DND-41 (cell line): ENCODE data around the gene CDPF1.

Source experiments
- ATAC-seq: fragments of 200-7000 bp; cut with Tn5 transposase; 3 replicates; pipeline ENCODE4 v1.9.1; 2021; ENCODE audit warnings: low read depth; ENCODE audit not compliant: insufficient read depth
- DNase-seq: peaks from one replicate; pipeline ENCODE4 v3.0.0-alpha.2; 2020
- H2AFZ ChIP-seq: 2 replicates; pipeline ENCODE4 v1.6.0; 2012; ENCODE audit warnings: low read depth, low read length
- H3K27ac ChIP-seq: 2 replicates; pipeline ENCODE4 v1.5.1; 2012; ENCODE audit warnings: low read length, inconsistent platforms
- H3K27me3 ChIP-seq: fragments of 200-600 bp; sonication (generic); 2 replicates; pipeline ENCODE4 v1.6.0; 2012; ENCODE audit warnings: low read length, mild to moderate bottlenecking, inconsistent platforms; ENCODE audit not compliant: insufficient read depth, poor library complexity
- H3K36me3 ChIP-seq: 2 replicates; pipeline ENCODE4 v1.5.1; 2012; ENCODE audit warnings: low read length, inconsistent platforms; ENCODE audit not compliant: insufficient read depth
- H3K4me1 ChIP-seq: 2 replicates; pipeline ENCODE4 v1.5.1; 2012; ENCODE audit warnings: mild to moderate bottlenecking, low read length; ENCODE audit not compliant: insufficient read depth
- H3K4me2 ChIP-seq: 2 replicates; pipeline ENCODE4 v1.6.0; 2012; ENCODE audit warnings: mild to moderate bottlenecking, moderate library complexity, low read length, inconsistent platforms; ENCODE audit not compliant: insufficient read depth
- H3K4me3 ChIP-seq, 2 experiments: fragments of 200-600 bp in 1 of 2; shearing (Covaris generic) in 1 of 2; 2 replicates each; pipeline ENCODE4 v1.5.1; 2012 to 2016; ENCODE audit warnings: inconsistent platforms in 2 of 2, low read length in 2 of 2, mild to moderate bottlenecking in 2 of 2, low read depth in 1 of 2, moderate library complexity in 1 of 2
- H3K79me2 ChIP-seq: 2 replicates; pipeline ENCODE4 v1.6.0; 2012; ENCODE audit warnings: low read length, inconsistent platforms; ENCODE audit not compliant: insufficient read depth
- H3K9ac ChIP-seq: 2 replicates; pipeline ENCODE4 v1.6.0; 2012; ENCODE audit warnings: low read depth, mild to moderate bottlenecking, inconsistent platforms, low read length, moderate library complexity
- H3K9me3 ChIP-seq: 2 replicates; pipeline ENCODE4 v1.5.1; 2012; ENCODE audit warnings: low read length, moderate library complexity, mild to moderate bottlenecking, inconsistent platforms; ENCODE audit not compliant: insufficient read depth, severe bottlenecking
- H4K20me1 ChIP-seq: 2 replicates; pipeline ENCODE4 v1.6.0; 2012; ENCODE audit warnings: low read length; ENCODE audit not compliant: insufficient read depth
- CTCF ChIP-seq: IDR thresholded peaks from 2 replicates; pipeline ENCODE4 v1.5.1; 2012; ENCODE audit warnings: borderline replicate concordance, low read length, moderate library complexity, mild to moderate bottlenecking; ENCODE audit not compliant: poor library complexity, severe bottlenecking; ENCODE audit errors: extremely low read depth
- EZH2 ChIP-seq: IDR thresholded peaks from 3 replicates; pipeline ENCODE4 v1.6.1; 2012; ENCODE audit warnings: borderline replicate concordance, low read depth, mild to moderate bottlenecking, moderate library complexity, low read length, inconsistent platforms; ENCODE audit not compliant: severe bottlenecking

The CDPF1 gene

DNA sequence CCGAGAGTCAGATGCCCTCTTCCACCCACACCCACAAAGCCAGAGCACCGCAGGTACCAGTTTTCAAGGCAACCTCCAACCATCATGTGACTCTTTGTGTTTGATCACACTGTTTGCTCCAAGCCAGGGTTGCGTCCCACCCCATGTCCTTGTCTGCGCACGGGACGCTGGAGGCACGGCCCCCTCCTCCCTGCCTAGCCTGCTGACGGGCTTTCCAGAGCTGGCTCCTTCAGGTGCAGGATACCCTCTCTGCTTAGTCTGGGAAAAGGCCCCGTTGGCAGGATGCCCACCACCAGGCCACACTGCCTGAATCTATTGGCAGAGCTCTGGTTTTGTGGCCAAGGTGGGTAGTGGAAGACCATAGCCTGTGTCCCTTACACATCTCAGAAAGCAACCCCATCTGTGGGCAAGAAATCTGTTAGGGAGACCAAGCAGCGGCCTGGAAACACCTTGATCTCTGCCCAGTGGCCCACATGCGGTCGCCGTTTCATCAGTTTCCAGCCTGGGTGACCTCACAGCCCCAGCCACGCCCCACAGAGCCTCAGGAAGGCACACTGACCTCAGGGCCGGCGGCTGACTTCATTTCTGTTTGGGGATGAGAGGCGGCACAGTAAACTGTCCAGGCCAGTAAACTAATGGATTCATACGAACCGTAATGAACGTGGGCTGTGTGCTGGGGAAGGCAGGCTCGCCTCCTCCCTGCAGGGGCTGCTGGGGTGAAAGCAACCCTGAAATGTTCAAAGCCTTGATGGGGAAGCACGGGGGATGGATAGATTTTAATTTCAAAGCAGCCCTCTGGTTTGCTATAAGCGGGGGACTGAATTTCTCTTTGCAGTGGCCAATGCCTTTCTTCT, 25.8 kb downstream of the CDPF1 start:
- peaks cover 48% of the 10 kb centered on the region for H3K36me3 ChIP-seq
- no peaks in the 10 kb centered on the region for H3K9me3 ChIP-seq
- 0 out of 2 replicates have a peak, but pooled peaks cover 3% of the 10 kb centered on the region for H3K4me1 ChIP-seq
- no peak overlapping the region for H3K4me3 ChIP-seq
- H3K27ac ChIP-seq, result peak overlapping the region; percentile 25; the same call in 1 of the 2 replicates
- DNase-seq, result no peak
- ATAC-seq, result no peak
- H3K79me2 ChIP-seq, result no peaks in the 10 kb centered on the region
- H3K27me3 ChIP-seq, result no peaks in the 10 kb centered on the region
- no peak overlapping the region for H3K9ac ChIP-seq
- H4K20me1 ChIP-seq, result no peaks in the 10 kb centered on the region
- TF ChIP-seq EZH2, result no peak
- no peak for TF ChIP-seq CTCF
- H3K4me2 ChIP-seq, result no peak overlapping the region
- H2AFZ ChIP-seq, result no peak overlapping the region

GRCh38 chr22:46220921-46221320, 29.2 kb downstream of the CDPF1 start:
- no peak overlapping the region for H3K27ac ChIP-seq
- H3K27me3 ChIP-seq, result no peaks in the 10 kb centered on the region
- H4K20me1 ChIP-seq, result no peaks in the 10 kb centered on the region
- H3K4me1 ChIP-seq, result 0 out of 2 replicates have a peak, but pooled peaks cover 3% of the 10 kb centered on the region
- no peak overlapping the region for H3K4me3 ChIP-seq
- ATAC-seq (no peak), DNase-seq (no peak)
- H3K36me3 ChIP-seq, result peaks cover 71% of the 10 kb centered on the region
- H3K9ac ChIP-seq, result no peak overlapping the region
- no peak overlapping the region for H2AFZ ChIP-seq
- no peaks in the 10 kb centered on the region for H3K9me3 ChIP-seq
- H3K79me2 ChIP-seq, result no peaks in the 10 kb centered on the region
- no peak for TF ChIP-seq CTCF
- no peak for TF ChIP-seq EZH2
- H3K4me2 ChIP-seq, result no peak overlapping the region

DNA sequence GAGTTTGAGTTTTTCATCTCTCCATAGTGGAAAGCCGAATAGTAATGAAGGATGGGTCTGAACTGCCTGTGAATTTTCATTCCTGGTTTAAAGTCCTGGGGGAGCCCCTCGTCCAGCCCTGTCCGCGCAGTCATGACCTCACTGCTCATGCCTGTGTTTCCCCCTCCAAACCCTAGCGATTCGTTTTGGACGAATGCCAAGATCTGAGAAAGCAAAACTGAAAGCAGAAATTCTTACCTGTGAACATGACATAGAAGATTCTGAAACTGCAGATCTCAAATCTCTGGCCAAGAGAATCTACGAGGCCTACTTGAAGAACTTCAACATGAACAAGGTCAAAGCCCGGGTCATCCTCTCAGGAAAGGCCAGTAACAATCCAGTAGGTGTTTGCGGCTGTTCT, 30.5 kb downstream of the CDPF1 start:
- H3K4me2 ChIP-seq, result no peak overlapping the region
- H4K20me1 ChIP-seq, result no peaks in the 10 kb centered on the region
- no peak overlapping the region for H2AFZ ChIP-seq
- ATAC-seq (peak; percentile 47; the same call in 2 of the 3 replicates), DNase-seq (peak; percentile 45)
- H3K36me3 ChIP-seq, result peaks cover 70% of the 10 kb centered on the region
- H3K4me1 ChIP-seq, result 0 out of 2 replicates have a peak, but pooled peaks cover 3% of the 10 kb centered on the region
- H3K9me3 ChIP-seq, result no peaks in the 10 kb centered on the region
- no peaks in the 10 kb centered on the region for H3K27me3 ChIP-seq
- no peak overlapping the region for H3K4me3 ChIP-seq
- TF ChIP-seq EZH2, result no peak
- TF ChIP-seq CTCF, result no peak
- H3K79me2 ChIP-seq, result no peaks in the 10 kb centered on the region
- H3K9ac ChIP-seq, result no peak overlapping the region
- peak overlapping the region; percentile 53 for H3K27ac ChIP-seq
